Natural killer cell (primary cell): ENCODE results near the gene CDC27. TPM values are rescaled to one million over a fixed set of nuclear protein-coding genes. Genes with fewer than 3 reads are reported as not detected.
"Not testable (repeated sequence)": the region's sequence is repeated elsewhere in the genome, so short reads cannot be mapped to it uniquely, and the experiment has no call there.

ENCODE experiments used
- ATAC-seq, 3 donors: fragments of 150-1000 bp in 2 of 3; fragments of 200-7000 bp in 1 of 3; cut with Tn5 transposase; 1 replicate in 1 of 3; 2 replicates in 2 of 3; pipeline ENCODE4 v1.10.0; 2021; ENCODE audit warnings: mild to moderate bottlenecking in 2 of 3, moderate library complexity in 2 of 3
- DNase-seq, 2 donors: peaks; one replicate each; pipeline versions ENCODE4 v3.0.0 to v3.0.0-alpha.2; 2013 to 2021; ENCODE audit warnings: mixed read lengths in 1 of 2
- H3K27ac ChIP-seq: one replicate; pipeline ENCODE4 v1.5.1; 2013; ENCODE audit warnings: mild to moderate bottlenecking, low read length
- H3K27me3 ChIP-seq: one replicate; pipeline ENCODE4 v1.6.1; 2013; ENCODE audit warnings: low read length; ENCODE audit not compliant: control insufficient read depth, insufficient read depth
- H3K36me3 ChIP-seq: one replicate; pipeline ENCODE4 v1.6.1; 2013; ENCODE audit warnings: low read length; ENCODE audit not compliant: control insufficient read depth, insufficient read depth
- H3K4me1 ChIP-seq: one replicate; pipeline ENCODE4 v1.6.1; 2013; ENCODE audit warnings: low read length; ENCODE audit not compliant: control insufficient read depth, insufficient read depth
- H3K4me3 ChIP-seq: one replicate; pipeline ENCODE4 v1.5.1; 2013; ENCODE audit warnings: low read length
- H3K9me3 ChIP-seq: one replicate; pipeline ENCODE4 v1.6.1; 2013; ENCODE audit warnings: low read length; ENCODE audit not compliant: control insufficient read depth, insufficient read depth
- H3K27ac Mint-ChIP-seq, 2 donors: one replicate each; pipeline ENCODE4 v1.8.0; 2022; ENCODE audit warnings: mild to moderate bottlenecking in 2 of 2, mixed read lengths in 2 of 2, moderate library complexity in 1 of 2
- H3K27me3 Mint-ChIP-seq, 2 donors: one replicate each; pipeline ENCODE4 v1.8.0; 2022; ENCODE audit warnings: low read depth in 2 of 2, mixed read lengths in 2 of 2
- H3K36me3 Mint-ChIP-seq: one replicate; pipeline ENCODE4 v1.8.0; 2022; ENCODE audit warnings: mixed read lengths
- H3K4me1 Mint-ChIP-seq, 2 donors: one replicate each; pipeline ENCODE4 v1.8.0; 2022; ENCODE audit warnings: mixed read lengths in 2 of 2
- H3K4me3 Mint-ChIP-seq: one replicate; pipeline ENCODE4 v1.8.0; 2022; ENCODE audit warnings: mild to moderate bottlenecking, moderate library complexity, mixed read lengths
- H3K9me3 Mint-ChIP-seq, 2 donors: one replicate each; pipeline ENCODE4 v1.8.0; 2022; ENCODE audit warnings: mixed read lengths in 2 of 2
- WGBS: methylation state at CpG from one replicate; pipeline ENCODE4 v1.1.7; 2013; ENCODE audit warnings: missing lambda C conversion rate; ENCODE audit not compliant: insufficient coverage; 5-methylcytosine and 5-hydroxymethylcytosine counted together
- intact Hi-C: fragments of 100-400 bp; cut with micrococcal nuclease; formaldehyde crosslinking; loops from one replicate; pipeline ENCODE4 v1.14.2; 2022
- total RNA-seq, 4 donors: library from RNA; stranded (reverse); fragments of 120-200 nt in 1 of 4; gene quantifications; one replicate each; pipeline versions ENCODE4 v1.2.3 to v1.2.4, GENCODE V29; 2013 to 2022
- TF ChIP-seq, protein P1 (sequence below): fragments of 200-600 bp; IDR thresholded peaks from one replicate; pipeline ENCODE4 v1.8.0; 2022; ENCODE audit warnings: antibody characterized with exemption

The CDC27 gene
- total RNA-seq, 3 donors from 2014 or later (not counting 1 experiment from before 2014, with no cell fraction given): 77.3 to 87.3 (median 78.8) TPM

GRCh38 chr17:47179141-47179540, 10.0 kb downstream of the CDC27 start:
- Histone ChIP-seq H3K4me3 (no peak overlapping the region), H3K4me1 (peaks cover 5% of the 10 kb centered on the region), H3K27ac (no peak overlapping the region), H3K9me3 (no peaks in the 10 kb centered on the region), H3K36me3 (peaks cover 37% of the 10 kb centered on the region), H3K27me3 (no peaks in the 10 kb centered on the region)
- Mint-ChIP-seq H3K9me3 (no peaks in the 10 kb centered on the region), H3K4me1 (peaks cover 52 to 55% of the 10 kb centered on the region in 2 donors), H3K4me3 (no peak overlapping the region), H3K27me3 (no peaks in the 10 kb centered on the region), H3K27ac (no peak overlapping the region), H3K36me3 (no peaks in the 10 kb centered on the region)
- 97% methylated on average over 2 of the region's 3 CpGs for WGBS
- TF ChIP-seq, protein P1, sequence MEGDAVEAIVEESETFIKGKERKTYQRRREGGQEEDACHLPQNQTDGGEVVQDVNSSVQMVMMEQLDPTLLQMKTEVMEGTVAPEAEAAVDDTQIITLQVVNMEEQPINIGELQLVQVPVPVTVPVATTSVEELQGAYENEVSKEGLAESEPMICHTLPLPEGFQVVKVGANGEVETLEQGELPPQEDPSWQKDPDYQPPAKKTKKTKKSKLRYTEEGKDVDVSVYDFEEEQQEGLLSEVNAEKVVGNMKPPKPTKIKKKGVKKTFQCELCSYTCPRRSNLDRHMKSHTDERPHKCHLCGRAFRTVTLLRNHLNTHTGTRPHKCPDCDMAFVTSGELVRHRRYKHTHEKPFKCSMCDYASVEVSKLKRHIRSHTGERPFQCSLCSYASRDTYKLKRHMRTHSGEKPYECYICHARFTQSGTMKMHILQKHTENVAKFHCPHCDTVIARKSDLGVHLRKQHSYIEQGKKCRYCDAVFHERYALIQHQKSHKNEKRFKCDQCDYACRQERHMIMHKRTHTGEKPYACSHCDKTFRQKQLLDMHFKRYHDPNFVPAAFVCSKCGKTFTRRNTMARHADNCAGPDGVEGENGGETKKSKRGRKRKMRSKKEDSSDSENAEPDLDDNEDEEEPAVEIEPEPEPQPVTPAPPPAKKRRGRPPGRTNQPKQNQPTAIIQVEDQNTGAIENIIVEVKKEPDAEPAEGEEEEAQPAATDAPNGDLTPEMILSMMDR: no peak
- intact Hi-C loops: no loop called here
- no peak for ATAC-seq
- no peak for DNase-seq

- WGBS: 98% methylated on average over 7 of the region's 7 CpGs
- H3K9me3 Mint-ChIP-seq: no peaks in the 10 kb centered on the region
- H3K4me3 Mint-ChIP-seq: no peak overlapping the region
Measured at GRCh38 chr17:47177261-47177660, 11.8 kb downstream of the CDC27 start.

GRCh38 chr17:47176389-47176826, 12.7 kb downstream of the CDC27 start:
- intact Hi-C loops: no loop called here
- no peak overlapping the region for H3K4me3 ChIP-seq
- H3K27me3 ChIP-seq: no peaks in the 10 kb centered on the region
- H3K27ac Mint-ChIP-seq: peak overlapping the region; percentile 10 to 34
- TF ChIP-seq, protein P1: no peak
- no peak overlapping the region for H3K4me3 Mint-ChIP-seq
- H3K36me3 ChIP-seq: peaks cover 45% of the 10 kb centered on the region
- H3K27ac ChIP-seq: no peak overlapping the region
- peaks cover 3% of the 10 kb centered on the region for H3K4me1 ChIP-seq
- H3K4me1 Mint-ChIP-seq: peaks cover 35 to 47% of the 10 kb centered on the region in 2 donors
- H3K27me3 Mint-ChIP-seq: no peaks in the 10 kb centered on the region
- 87% methylated on average over 2 of the region's 2 CpGs for WGBS
- no peaks in the 10 kb centered on the region for H3K36me3 Mint-ChIP-seq
- ATAC-seq: no peak
- H3K9me3 ChIP-seq: no peaks in the 10 kb centered on the region
- no peaks in the 10 kb centered on the region for H3K9me3 Mint-ChIP-seq
- DNase-seq: no peak

More at GRCh38 chr17:47177261-47177660, 11.8 kb downstream of the CDC27 start:
- peaks cover 41% of the 10 kb centered on the region for H3K36me3 ChIP-seq
- H3K4me3 ChIP-seq: no peak overlapping the region
- peaks cover 3% of the 10 kb centered on the region for H3K4me1 ChIP-seq
- Mint-ChIP-seq H3K27me3 (no peaks in the 10 kb centered on the region), H3K27ac (no peak overlapping the region), H3K36me3 (no peaks in the 10 kb centered on the region), H3K4me1 (peaks cover 43 to 55% of the 10 kb centered on the region in 2 donors)
- intact Hi-C loops: no loop called here
- no peaks in the 10 kb centered on the region for H3K27me3 ChIP-seq
- H3K9me3 ChIP-seq: no peaks in the 10 kb centered on the region
- no peak for ATAC-seq
- TF ChIP-seq, protein P1: no peak
- H3K27ac ChIP-seq: no peak overlapping the region
- no peak for DNase-seq

- H3K4me3 Mint-ChIP-seq, H3K4me3 ChIP-seq, H3K9me3 ChIP-seq, H3K27me3 ChIP-seq, H3K27ac ChIP-seq, intact Hi-C loops, H3K9me3 Mint-ChIP-seq, H3K4me1 ChIP-seq, H3K36me3 Mint-ChIP-seq, DNase-seq, H3K27me3 Mint-ChIP-seq, ATAC-seq: not testable (repeated sequence)
- Mint-ChIP-seq H3K27ac (peak overlapping the region; percentile 61 to 65), H3K4me1 (peaks cover 35 to 52% of the 10 kb centered on the region in 2 donors)
- peaks cover 50% of the 10 kb centered on the region for H3K36me3 ChIP-seq
- WGBS: 96% methylated on average over 8 of the region's 8 CpGs
Measured at GRCh38 chr17:47174823-47175222, 14.3 kb downstream of the CDC27 start.
